Hematopoietic multipotent progenitor cell treated with erythropoietin and hydrocortisone succinate and interleukin-3 and kit ligand, for 15 days (in vitro differentiated cells): Measurements from ENCODE around the gene PTGER2.

Experiments used
- DNase-seq: peaks from one replicate; pipeline ENCODE4 v3.0.0-alpha.2; 2015; ENCODE audit warnings: low spot score

Gene PTGER2

DNA sequence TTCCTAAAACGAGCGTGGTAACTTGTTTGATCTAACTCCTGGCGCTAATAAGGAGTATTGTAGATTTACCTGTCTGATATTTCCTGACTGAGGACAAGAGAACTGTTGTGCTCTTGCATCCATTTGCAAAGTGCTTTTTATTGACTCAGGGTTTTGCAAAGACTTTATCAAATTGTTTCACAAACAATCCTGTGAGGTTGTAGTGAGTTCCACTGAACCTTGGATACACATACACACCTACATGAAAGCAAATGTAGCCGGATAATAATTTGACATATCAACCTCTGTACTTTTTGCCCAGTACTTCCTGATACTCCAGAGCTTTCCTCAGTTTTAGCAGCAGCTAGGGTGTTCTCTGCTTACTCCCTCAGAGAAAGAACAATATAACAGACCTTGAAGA, 6.7 kb upstream of the PTGER2 start:
- DNase-seq = no peak

DNA sequence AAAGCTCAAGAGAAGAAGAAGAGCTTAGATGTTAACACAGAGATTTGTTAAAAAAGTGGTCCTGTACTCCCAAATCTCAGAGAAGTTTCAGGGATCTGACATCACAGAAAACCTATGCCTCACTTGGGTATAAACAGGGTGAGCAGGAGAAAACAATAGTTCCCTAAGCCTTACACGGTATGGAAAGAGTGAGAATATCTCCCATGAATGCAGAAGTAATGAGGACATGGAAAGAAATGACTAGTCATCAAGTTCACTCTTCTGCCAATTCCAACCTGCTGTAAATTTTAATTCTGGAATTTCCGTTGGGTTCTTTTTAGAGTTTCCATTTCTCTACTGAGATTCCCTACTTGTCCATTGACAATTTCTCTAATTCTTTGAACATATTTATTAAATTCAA, 6.2 kb upstream of the PTGER2 start:
- no peak for DNase-seq

DNA sequence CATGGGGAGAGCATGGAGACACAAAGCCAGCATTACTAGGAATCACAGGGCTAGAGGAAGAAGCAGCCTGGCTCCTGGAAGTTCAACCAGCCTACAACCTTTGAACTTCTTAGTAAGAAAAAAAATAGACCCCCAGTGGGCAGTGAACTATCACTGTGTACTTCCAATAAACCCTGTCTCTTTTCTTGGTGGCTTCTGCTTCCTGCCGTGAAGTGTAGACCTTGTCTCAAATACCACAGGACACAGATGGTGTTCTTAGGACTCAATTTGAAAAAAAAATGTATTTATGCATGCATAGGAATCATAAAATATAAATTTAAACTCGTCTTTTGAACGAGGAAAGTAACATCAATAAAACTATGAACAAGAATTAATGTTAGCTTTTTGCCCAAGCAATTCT, 3.6 kb upstream of the PTGER2 start:
- no peak for DNase-seq

DNA sequence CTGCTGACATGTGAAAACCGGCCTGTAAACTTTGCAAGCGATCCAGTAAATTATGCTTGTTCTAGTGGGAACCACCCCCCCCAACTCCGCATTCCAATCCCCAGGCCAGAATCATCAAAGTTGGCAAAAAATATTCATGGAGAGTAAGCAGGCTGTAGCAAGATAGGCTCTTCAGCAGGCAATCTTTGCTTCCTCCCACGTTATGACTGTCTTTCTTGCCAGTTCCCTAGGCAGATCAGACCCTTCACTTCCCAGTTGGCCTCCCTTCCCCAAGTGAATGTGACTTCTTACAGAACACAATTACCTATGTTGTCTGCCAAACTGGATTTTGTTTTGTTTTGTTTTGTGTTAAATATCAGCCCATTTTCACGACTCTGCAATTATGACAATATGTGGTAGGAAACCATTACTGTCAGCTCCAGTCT, 1.2 kb upstream of the PTGER2 start:
- DNase-seq = no peak

DNA sequence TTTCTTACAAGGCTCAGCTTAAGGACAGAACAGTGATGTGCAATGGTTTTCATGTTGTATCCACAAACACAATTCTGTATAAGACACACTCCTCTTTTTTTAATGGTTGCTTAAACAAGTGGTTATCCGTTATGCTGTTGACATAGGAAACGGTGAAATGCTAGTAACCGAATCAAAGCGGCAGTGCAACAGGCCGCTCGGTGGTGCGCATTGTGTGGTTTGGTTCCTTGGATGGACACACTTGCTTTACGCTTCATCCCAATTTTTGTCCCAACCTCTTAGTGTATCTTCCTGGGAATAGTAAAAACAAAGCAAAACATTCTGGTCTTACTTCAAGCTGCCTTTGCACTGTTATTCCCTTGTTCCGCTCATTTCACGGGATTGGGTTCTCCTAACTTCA, 650 bp upstream of the PTGER2 start:
- DNase-seq = no peak

DNA sequence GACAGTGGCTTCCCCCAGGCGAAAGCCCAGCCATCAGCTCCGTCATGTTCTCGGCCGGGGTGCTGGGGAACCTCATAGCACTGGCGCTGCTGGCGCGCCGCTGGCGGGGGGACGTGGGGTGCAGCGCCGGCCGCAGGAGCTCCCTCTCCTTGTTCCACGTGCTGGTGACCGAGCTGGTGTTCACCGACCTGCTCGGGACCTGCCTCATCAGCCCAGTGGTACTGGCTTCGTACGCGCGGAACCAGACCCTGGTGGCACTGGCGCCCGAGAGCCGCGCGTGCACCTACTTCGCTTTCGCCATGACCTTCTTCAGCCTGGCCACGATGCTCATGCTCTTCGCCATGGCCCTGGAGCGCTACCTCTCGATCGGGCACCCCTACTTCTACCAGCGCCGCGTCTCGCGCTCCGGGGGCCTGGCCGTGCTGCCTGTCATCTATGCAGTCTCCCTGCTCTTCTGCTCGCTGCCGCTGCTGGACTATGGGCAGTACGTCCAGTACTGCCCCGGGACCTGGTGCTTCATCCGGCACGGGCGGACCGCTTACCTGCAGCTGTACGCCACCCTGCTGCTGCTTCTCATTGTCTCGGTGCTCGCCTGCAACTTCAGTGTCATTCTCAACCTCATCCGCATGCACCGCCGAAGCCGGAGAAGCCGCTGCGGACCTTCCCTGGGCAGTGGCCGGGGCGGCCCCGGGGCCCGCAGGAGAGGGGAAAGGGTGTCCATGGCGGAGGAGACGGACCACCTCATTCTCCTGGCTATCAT, 663 bp downstream of the PTGER2 start:
- DNase-seq = no peak

DNA sequence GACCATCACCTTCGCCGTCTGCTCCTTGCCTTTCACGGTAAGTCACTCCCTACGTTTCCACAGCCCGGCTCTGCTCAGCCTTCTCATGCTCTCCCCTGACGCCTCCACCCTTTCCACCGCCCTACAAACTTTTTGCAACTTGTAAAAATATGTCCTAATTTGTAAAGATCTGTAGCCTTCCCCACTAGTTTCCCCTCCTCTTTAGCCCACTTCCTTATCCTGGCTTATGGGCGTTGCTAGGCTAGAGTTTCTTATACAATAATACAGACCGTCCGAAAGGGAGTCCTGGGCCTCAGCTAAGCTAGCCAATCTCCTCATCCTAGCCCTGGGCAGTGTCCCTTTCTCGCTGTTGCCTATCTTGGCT, 1.2 kb downstream of the PTGER2 start:
- no peak for DNase-seq

DNA sequence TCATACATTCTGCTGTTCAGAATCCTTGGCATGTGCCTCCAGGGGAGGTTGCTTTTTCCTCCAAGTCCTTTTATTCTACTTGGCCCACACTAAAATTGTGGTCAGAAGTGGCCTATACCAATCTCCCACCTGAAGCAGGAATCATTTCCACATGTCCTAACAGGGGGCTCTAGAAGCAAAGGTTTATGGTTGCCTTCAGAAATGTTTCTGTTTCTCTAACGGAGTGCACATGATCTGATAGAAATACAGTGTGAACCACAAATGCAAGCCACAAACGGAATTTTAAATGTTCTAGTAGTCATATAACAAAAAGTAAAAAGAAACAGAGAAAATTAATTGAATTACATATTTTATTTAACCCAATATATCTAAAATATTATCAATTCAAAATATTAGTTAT, 4.0 kb downstream of the PTGER2 start:
- DNase-seq = no peak

DNA sequence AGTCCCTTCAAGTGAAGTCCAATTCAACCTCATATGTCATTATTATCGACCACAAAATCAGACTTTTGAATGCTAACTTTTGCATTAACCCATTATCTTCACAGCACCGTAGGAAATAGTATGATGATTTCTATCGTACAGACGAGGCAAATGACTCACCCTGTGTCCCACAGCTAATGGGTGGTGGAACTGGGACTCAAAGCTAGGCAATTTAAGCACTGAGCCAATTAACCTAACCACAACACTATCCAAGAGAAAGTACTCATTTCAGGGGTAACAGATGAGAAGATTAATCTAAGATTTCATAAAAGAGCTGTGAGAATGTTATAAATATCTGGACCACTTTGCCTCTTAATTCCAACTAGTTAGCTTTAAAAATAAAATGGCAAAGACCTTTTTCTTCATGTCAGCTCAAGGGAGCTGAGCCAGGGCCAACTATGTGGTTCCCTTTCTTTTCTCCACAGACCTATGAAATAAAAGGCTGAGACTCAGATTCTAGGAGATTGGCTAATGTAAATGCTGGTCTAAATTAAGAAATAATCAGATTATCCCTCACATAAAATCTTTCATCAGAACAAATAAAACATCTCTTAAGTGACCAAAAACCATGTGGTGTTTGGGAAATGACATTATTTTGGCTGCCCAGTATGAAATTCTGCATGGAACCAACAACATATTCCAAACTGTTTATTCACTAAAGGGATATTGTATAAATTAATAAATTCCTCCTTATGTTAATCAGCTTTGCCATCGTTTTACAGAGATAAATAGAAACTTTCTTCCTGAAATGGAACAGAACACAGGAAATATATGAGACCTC, 4.9 kb downstream of the PTGER2 start:
- no peak for DNase-seq

DNA sequence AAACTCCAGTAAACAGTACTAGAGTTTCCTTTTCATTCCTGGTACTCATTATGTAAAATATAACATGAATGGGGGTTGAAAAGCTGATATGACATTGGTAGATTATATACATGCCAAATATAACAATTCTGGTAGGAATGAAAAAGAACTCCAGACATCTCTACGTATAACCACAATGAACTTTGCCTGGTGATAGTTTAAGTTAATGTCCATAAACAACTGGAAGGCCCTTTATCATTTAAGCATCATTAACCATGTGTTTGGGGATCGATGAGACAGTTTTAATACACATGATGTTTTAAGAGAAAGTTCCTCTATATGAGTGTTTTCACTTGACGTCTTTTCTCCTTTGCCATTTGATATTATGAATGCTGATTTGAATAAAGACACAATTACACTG, 5.8 kb downstream of the PTGER2 start:
- no peak for DNase-seq

DNA sequence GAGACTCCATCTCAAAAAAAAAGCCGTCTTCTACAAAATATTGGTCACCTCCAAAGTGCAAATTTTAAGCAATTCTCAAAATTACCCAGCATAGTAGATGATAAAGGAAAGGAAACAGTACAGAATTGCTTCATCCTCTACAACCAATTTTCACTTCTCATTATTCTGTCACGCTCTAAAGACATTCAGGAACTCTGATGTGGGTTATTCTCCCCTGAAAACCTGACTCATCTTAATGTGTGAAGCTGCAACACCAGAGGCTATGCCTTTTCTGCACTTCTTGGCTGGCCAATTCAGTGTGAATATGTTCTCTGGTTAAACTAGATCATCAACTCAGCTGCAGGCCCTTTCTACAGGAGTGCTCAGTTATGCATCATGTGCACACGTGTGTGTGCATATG, 11.0 kb downstream of the PTGER2 start:
- no peak for DNase-seq

DNA sequence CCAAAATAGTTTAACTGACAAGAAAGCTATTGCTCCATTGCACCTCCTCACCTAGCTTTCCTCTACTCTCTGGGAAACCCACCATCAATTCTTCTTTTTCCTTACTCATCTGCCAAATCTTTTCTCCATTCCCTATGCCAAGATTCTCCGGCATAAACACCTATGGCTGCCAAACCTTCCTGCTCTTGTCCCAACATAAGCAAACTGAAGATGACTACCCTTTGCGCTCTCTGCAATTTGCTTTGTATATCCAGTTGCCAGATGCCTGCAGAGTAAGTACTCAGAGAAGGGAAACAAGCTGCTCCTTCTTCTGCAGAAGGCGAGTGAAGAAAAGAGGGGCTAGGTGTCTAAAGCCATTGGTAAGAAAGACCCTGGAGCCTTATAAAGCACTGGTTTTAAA, 11.5 kb downstream of the PTGER2 start:
- no peak for DNase-seq

DNA sequence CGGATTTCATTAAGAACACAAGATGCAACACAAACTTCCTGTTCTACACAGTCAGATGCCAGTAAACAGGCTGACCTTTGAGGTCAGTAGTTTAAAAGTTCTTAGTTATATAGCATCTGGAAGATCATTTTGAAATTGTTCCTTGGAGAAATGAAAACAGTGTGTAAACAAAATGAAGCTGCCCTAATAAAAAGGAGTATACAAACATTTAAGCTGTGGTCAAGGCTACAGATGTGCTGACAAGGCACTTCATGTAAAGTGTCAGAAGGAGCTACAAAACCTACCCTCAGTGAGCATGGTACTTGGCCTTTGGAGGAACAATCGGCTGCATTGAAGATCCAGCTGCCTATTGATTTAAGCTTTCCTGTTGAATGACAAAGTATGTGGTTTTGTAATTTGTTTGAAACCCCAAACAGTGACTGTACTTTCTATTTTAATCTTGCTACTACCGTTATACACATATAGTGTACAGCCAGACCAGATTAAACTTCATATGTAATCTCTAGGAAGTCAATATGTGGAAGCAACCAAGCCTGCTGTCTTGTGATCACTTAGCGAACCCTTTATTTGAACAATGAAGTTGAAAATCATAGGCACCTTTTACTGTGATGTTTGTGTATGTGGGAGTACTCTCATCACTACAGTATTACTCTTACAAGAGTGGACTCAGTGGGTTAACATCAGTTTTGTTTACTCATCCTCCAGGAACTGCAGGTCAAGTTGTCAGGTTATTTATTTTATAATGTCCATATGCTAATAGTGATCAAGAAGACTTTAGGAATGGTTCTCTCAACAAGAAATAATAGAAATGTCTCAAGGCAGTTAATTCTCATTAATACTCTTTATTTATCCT, 13.5 kb downstream of the PTGER2 start:
- no peak for DNase-seq

DNA sequence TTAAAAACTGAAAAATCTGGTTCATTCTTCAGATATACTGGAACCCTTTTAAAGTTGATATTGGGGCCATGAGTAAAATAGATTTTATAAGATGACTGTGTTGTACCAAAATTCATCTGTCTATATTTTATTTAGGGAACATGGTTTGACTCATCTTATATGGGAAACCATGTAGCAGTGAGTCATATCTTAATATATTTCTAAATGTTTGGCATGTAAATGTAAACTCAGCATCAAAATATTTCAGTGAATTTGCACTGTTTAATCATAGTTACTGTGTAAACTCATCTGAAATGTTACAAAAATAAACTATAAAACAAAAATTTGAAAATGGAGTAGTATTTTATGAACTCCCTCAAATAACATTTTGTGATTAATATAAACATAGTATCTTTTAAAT, 14.2 kb downstream of the PTGER2 start:
- DNase-seq = no peak

DNA sequence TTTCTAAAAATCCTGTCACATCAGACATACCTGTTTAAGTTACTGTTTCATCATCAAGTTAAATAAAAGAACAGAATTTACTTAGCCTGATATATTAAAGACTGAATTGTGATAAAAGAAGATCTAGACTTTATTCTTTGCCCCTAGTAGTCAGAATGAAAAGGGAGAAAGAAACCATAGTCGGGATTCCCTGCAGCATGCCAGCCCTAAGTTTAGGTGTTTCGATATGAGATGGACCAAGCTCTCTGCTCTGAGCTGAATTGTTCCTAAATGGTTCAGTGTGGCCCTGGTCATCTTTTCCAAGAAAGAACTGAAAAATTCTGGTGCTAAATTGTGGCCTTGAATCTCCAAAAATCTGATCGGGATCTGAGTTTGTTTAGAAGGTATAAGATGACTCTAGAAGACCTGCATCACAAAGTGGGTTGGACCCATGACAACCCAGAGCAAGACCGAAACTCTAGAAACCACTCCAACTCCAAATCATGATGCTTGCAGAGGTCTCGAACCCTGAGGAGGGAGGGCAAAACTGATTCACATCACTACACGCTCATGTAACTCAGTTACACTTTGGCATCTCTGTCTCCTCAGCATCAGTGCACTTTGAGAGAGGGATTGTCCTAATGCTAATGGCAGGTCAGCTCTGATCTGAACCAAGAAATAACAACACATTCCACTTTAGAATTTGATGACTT, 15.7 kb downstream of the PTGER2 start:
- DNase-seq = no peak

DNA sequence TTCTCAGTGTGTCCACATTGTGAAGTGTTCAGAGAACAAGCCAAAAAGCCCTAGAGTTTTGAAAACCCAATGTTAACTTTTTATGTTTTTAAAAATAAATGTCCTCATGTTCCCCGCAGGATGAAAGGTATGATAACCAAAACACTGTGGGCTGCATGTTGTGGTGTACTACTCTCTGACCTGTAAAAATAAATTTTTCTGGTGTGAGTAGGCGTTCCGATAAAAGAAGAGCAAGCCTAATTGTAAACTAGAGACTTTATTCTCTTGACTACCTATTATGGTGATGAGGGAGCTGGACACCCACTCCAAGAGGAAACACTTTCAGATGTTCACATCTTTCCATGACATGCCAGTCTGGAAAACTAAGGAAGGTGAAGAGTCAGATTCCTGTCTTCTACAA, 18.2 kb downstream of the PTGER2 start:
- DNase-seq = no peak

DNA sequence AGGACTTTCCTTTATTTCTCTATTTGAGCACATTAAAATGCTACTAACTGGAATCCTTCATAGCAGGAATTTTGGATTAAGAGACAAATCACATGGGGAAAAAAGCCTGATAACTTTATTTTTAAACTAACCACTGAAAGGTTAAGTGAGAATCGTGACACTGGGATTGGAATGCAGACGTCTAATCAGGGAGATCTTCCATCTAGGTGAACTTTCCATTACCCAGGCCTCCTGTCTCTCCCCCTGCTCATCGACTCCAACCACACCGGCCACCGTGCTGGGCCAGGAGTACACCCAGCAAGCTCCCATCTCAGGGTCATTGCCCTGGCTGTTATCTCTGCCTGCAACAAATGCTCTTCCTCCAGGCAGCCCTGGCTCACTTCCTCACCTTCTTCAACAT, 19.0 kb downstream of the PTGER2 start:
- DNase-seq = no peak

DNA sequence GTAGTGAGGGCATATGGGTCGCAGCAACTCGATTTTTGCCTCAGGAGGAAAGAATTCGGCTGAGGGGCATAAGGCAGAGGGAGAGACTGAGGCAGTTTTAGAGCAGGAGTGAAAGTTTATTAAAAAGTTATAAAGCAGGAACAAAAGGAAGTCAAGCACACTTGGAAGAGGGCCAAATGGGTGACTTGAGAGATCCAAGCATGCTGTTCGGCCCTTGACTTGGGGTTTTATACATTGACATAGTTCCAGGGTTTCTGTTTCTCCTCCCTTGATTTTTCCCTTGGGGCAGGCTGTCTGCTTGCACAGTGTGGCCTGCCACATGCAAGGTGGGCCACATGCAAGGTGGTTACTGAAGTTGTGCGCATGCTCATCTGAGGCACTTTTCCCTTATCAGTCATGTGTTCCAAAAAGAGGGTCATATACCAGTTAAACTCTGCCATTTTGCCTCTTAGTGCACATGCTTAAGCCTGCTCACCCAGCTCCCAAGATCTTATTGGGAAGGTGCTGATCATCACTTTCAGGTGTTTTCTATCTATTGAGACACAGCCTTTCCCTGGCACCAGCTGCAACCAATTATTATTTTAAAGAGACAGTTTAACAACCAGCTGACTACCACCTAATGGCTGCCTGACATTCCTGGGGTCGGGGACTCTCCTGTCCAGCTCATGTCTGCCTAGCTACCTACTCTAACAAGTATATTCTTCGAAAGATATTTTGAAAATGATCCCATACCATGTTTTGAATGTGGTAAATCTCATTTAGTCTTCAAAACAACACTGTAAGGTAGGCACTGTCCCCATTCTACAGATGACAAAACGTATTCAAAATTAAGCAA, 19.9 kb downstream of the PTGER2 start:
- no peak for DNase-seq

DNA sequence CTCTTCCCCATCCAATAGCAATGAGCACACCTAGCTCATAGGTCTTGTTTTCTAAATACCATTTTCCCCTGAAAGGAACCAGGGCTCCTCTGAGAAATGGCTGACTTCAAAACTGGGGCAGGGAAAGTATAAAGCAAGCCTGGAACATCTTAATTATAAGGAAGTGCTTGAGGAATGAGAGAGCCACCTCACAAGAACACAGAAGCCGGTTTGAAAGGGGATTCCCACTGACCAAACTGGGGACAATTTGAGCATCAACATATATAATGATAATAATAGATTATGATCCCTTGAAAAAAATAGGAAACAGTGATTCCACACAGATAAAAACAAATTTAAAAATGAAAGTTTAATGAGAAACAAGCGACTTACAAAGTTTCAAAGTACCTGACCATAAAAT, 22.1 kb downstream of the PTGER2 start:
- DNase-seq = no peak

DNA sequence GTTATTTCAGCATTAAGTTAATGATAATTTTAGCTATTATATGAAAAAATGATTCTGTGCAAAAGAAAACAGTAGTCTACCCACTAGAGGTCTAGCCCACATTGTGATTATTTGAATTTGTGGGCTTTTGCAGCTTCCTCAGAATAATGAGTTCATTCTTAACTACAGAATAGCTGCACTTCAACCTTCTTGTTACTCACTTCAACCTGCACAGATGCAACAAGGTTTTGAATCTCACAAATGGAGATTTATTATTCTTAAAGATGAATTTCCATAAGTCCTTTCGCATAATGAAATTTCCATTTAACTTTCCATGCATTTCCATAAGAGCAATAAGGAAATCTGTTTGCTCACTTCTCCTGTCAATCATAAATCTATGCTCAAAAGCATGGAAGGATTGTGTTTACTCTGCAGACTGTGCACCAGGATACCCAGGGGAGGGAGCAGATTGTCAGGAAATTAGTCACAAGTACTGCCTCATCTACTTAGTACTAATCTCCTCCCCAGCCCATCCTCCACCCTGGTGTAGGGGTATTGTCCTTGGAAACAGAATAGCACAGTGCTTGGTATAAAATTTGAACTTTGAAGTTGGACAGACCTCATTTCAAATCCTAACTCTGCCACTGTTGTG, 24.1 kb downstream of the PTGER2 start:
- no peak for DNase-seq

DNA sequence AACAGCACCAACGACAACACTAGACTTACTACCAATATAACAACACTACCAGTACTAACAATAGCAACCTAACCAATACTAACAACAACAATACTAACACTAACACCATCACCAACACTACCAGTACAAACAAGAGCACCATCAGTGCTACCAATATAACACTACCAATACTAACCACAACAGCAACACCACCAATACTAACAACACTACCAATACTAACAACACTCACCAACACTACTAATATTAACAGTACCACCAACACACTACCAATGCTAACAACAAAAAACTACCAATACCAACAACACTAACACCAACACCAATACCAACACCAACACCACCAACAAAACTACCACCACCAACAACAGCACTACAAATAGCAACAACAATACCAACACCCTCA, 25.1 kb downstream of the PTGER2 start:
- no peak for DNase-seq
